ENCODE measurements around the gene DLGAP1. TPM values are rescaled to one million over a fixed set of nuclear protein-coding genes. Genes with fewer than 3 reads are reported as not detected.

DLGAP1 gene
- total and polyA plus RNA-seq, 2 of the 4 experiments (the other 2 are of a cell fraction): under 0.01 to 0.09 TPM

GRCh38 chr18:3784949-3785348 is 670.2 kb downstream of the DLGAP1 start:
- Histone ChIP-seq H3K27me3 (ENCODE audit: control insufficient read depth, insufficient read depth, low read length) (peaks cover 3% of the 10 kb centered on the region), H3K18ac (ENCODE audit: low read depth, low read length) (no peak overlapping the region), H3K79me1 (ENCODE audit: low read depth in 1 of 2, low read length in 2 of 2) (no peaks in the 10 kb centered on the region), H3K9ac (ENCODE audit: low read depth, low read length) (no peak overlapping the region), H3K56ac (ENCODE audit: extremely low read depth, insufficient read depth, low read length) (no peak overlapping the region), H3K4me1 (ENCODE audit: control insufficient read depth, insufficient read depth, low read length) (no peaks in the 10 kb centered on the region), H2BK20ac (ENCODE audit: low read depth, low read length) (no peak overlapping the region), H3K23ac (ENCODE audit: low read depth, low read length) (no peak overlapping the region), H4K5ac (ENCODE audit: low read depth, low read length) (no peak overlapping the region), H3K27ac (ENCODE audit: insufficient read depth, low read length) (no peak overlapping the region), H4K8ac (ENCODE audit: low read depth in 2 of 2, low read length in 2 of 2) (no peak overlapping the region), H2AK5ac (ENCODE audit: low read depth, low read length) (no peak overlapping the region), H3K9me3 (ENCODE audit: control insufficient read depth, insufficient read depth, low read length) (peaks cover 6% of the 10 kb centered on the region), H3K4ac (ENCODE audit: low read depth, low read length) (no peak overlapping the region), H3K14ac (replicated peaks; ENCODE audit: low read depth, low read length) (no peak overlapping the region), H2BK5ac (ENCODE audit: low read depth, low read length, poor library complexity, severe bottlenecking) (no peak overlapping the region), H4K20me1 (ENCODE audit: insufficient read depth, low read length) (no peaks in the 10 kb centered on the region), H3K9me1 (ENCODE audit: insufficient read depth, low read length) (no peaks in the 10 kb centered on the region), H2BK120ac (ENCODE audit: low read depth, low read length) (no peak overlapping the region), H2BK15ac (ENCODE audit: low read depth, low read length) (no peak overlapping the region), H4K91ac (ENCODE audit: insufficient read depth, low read depth, low read length) (no peak overlapping the region), H3K4me2 (ENCODE audit: low read depth, low read length) (no peak overlapping the region), H2AFZ (replicated peaks; ENCODE audit: low read length, poor library complexity) (no peak overlapping the region), H2AK9ac (replicated peaks; ENCODE audit: low read depth, low read length, poor library complexity) (no peak overlapping the region), H3K36me3 (ENCODE audit: control insufficient read depth, insufficient read depth, low read length) (no peaks in the 10 kb centered on the region), H3K4me3 (ENCODE audit: insufficient read depth, low read depth, low read length) (no peak overlapping the region)
- DNase-seq (no peak), ATAC-seq (ENCODE audit: low read depth) (no peak)
- ChIA-PET CTCF (no interaction called here), POLR2A (ENCODE audit: unreplicated experiment) (no interaction called here)
- TF ChIP-seq MAZ (IDR thresholded peaks at IDR 0.05; ENCODE audit: borderline replicate concordance, low read depth, low read length) (no peak), RAD21 (IDR thresholded peaks at IDR 0.05; ENCODE audit: low read length) (no peak), POLR2A (IDR thresholded peaks at IDR 0.05; ENCODE audit: low read depth, low read length) (no peak), ELK1 (IDR thresholded peaks at IDR 0.05; ENCODE audit: borderline replicate concordance, low read depth, low read length) (no peak), MAFK (IDR thresholded peaks at IDR 0.05; ENCODE audit: low read depth, low read length) (no peak), MXI1 (IDR thresholded peaks at IDR 0.05; ENCODE audit: borderline replicate concordance, low read depth, low read length) (no peak), FOS (IDR thresholded peaks at IDR 0.05; ENCODE audit: low read depth, low read length) (no peak), CHD1 (IDR thresholded peaks at IDR 0.05; ENCODE audit: low read depth, low read length) (no peak), CTCF (conservative IDR thresholded peaks at IDR 0.05; ENCODE audit: low read depth, low read length) (no peak), NFE2L2 (IDR thresholded peaks at IDR 0.05; ENCODE audit: low read depth, low read length) (no peak), USF2 (IDR thresholded peaks at IDR 0.05; ENCODE audit: low read depth, low read length) (no peak), CEBPB (IDR thresholded peaks at IDR 0.05; ENCODE audit: low read depth, low read length) (no peak), RFX5 (IDR thresholded peaks at IDR 0.05; ENCODE audit: low read depth, low read length) (no peak), SMC3 (IDR thresholded peaks at IDR 0.05; ENCODE audit: low read depth, low read length) (no peak), BHLHE40 (IDR thresholded peaks at IDR 0.05; ENCODE audit: low read depth, low read length) (no peak), RCOR1 (IDR thresholded peaks at IDR 0.05; ENCODE audit: insufficient replicate concordance, low read length) (no peak)
- intact Hi-C loops (cut with micrococcal nuclease) (no loop called here), dilution Hi-C loops (cut with HindIII; ENCODE audit: low sequenced_read_pairs, unreplicated experiment) (no loop called here), in situ Hi-C loops (cut with MboI; ENCODE audit: low sequenced_read_pairs) (no loop called here)
- no TSS peak for BruUV-seq (replicated peaks)
- no CpG with 5 or more reads among the region's 1 CpG for WGBS, 2 experiments (ENCODE audit: extremely low coverage in 2 of 2, insufficient read length in 1 of 2)
